H1 (cell line): ENCODE measurements around the gene TOR1AIP1. TPM values are rescaled to one million over a fixed set of nuclear protein-coding genes. Genes with fewer than 3 reads are reported as not detected.

ENCODE experiments used
- ASH2L ChIP-seq: fragments of 200-600, 300-600 bp; sonication (generic); IDR thresholded peaks from one replicate; pipeline ENCODE4 v1.7.1; 2017; ENCODE audit warnings: low read length
- CBX8 ChIP-seq: fragments of 300-800, 300-1000 bp; sonication (generic); IDR thresholded peaks from 2 replicates; pipeline ENCODE4 v1.7.1; 2016; ENCODE audit warnings: low read depth, low read length, borderline replicate concordance
- EGR1 ChIP-seq: IDR thresholded peaks from 2 replicates; pipeline ENCODE4 v1.6.1; 2011; ENCODE audit warnings: low read depth, low read length, borderline replicate concordance
- FOSL1 ChIP-seq: IDR thresholded peaks from 2 replicates; pipeline ENCODE4 v1.6.1; 2011; ENCODE audit warnings: mild to moderate bottlenecking, low read depth, low read length, moderate library complexity; ENCODE audit not compliant: insufficient read depth
- GABPA ChIP-seq: IDR thresholded peaks from 2 replicates; pipeline ENCODE4 v1.6.1; 2011; ENCODE audit warnings: mild to moderate bottlenecking, low read length, moderate library complexity, borderline replicate concordance; ENCODE audit not compliant: insufficient read depth
- SIX5 ChIP-seq: IDR thresholded peaks from 2 replicates; pipeline ENCODE4 v1.6.1; 2011; ENCODE audit warnings: mild to moderate bottlenecking, low read depth, low read length
- SP2 ChIP-seq: IDR thresholded peaks from 2 replicates; pipeline ENCODE4 v1.6.1; 2012; ENCODE audit warnings: mild to moderate bottlenecking, low read length, inconsistent platforms
- SRF ChIP-seq: IDR thresholded peaks from 2 replicates; pipeline ENCODE4 v1.6.1; 2011; ENCODE audit warnings: mild to moderate bottlenecking, low read depth, low read length, moderate library complexity
- polyA plus RNA-seq, 7 experiments: library from polyadenylated mRNA; depleted of rRNA in 3 of 7; stranded (reverse) in 5 of 7; unstranded in 2 of 7; fragments of >200 nt in 5 of 7; fragments of 200-250 nt in 2 of 7; gene quantifications; 1 replicate in 5 of 7; 2 replicates in 1 of 7; 4 replicates in 1 of 7; pipeline versions ENCODE4 v1.2.1 to v1.2.3, GENCODE V29; 2011 to 2013; ENCODE audit warnings: missing spikeins in 2 of 7, mixed read lengths in 2 of 7
- total RNA-seq: library from RNA; stranded (reverse); fragmentation: NEBNext Ultra II Directional; extraction: Animal tissue kit (Norgen Biotek cat#: 25700); gene quantifications from 2 replicates; pipeline ENCODE4 v1.2.1, GENCODE V29; 2021

The TOR1AIP1 gene
- total and polyA plus RNA-seq, 2 of the 8 experiments (the other 6 are each of a cell fraction or from before 2014, with no cell fraction given), result 5.7 to 22.8 TPM

DNA sequence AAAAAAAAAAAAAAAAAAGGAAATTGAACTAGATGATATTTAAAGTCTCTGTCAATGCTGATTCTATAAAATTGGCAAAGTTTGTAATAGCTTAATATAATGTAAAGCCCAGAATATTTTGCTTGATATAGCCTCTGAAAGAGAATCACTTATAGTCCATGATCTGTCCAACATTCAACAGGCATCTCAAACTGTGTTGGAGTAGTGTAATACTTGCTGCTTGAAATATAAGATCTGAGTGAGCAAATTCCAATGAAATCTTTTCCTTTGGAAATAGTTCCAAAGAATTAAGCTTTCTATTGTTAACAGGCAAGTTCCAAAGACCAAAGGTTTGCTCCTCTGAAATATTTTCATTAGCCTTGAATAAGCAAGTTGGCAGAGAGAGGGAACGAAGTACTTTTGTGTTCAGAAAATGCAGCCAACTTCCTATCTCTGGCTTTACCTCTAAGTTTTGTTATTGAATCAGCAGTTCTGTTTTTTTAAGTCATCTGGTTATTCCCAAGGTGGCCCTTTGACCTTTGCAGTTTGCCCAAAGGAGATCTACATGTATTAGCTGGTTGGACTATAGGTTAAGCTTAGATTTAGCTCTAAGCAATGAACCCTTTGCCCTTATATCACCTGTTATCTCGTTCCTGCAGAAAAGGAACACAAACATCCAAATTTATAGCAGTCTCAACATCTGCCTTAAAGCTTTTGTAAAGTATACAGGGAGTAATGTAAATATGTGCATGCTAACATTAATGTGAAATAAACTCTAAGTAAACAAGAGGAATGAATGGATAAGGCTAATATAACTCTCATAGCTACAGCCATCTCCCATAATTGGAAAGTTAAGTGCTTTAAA is 48.1 kb downstream of the TOR1AIP1 start (continued):
- TF ChIP-seq SIX5 (no peak), SRF (no peak), EGR1 (no peak), FOSL1 (no peak), ASH2L (no peak), GABPA (no peak), SP2 (no peak), CBX8 (no peak)
